IMR-90 (cell line): ENCODE results near the gene GNG11. TPM values are rescaled to one million over a fixed set of nuclear protein-coding genes. Genes with fewer than 3 reads are reported as not detected.
A peak's percentile ranks its signal among the peaks of the same experiment; 100 is the strongest.

Source experiments
- ATAC-seq: fragments of 200-7000 bp; cut with Tn5 transposase; 2 replicates; pipeline ENCODE4 v1.9.1; 2020; ENCODE audit warnings: low read depth, mild to moderate bottlenecking, moderate library complexity
- BruUV-seq: library from RNA; stranded (reverse); fragments of 400-500 nt; replicated peaks from 2 replicates; lab custom pipeline; 2021; lab: Mats Ljungman, UMichigan
- CTCF ChIA-PET: fragments of 300-600 bp; formaldehyde crosslinking; extraction: SDS; loops from one replicate; lab custom pipeline; 2021; ENCODE audit warnings: antibody characterized with exemption; lab: Yijun Ruan, JAX
- POLR2A ChIA-PET: fragments of 300-600 bp; sonication (Branson Sonifier 250); formaldehyde crosslinking; loops from one replicate; lab custom pipeline; 2022; ENCODE audit warnings: antibody characterized with exemption; ENCODE audit not compliant: unreplicated experiment; lab: Charles Lee
- DNase-seq: peaks from one replicate; pipeline ENCODE4 v3.0.0; 2013
- H2AFZ ChIP-seq: replicated peaks from 2 replicates; pipeline ENCODE3; 2013; ENCODE audit warnings: low read length, mild to moderate bottlenecking; ENCODE audit not compliant: poor library complexity
- H2AK5ac ChIP-seq: 2 replicates; pipeline ENCODE4 v1.6.1; 2013; ENCODE audit warnings: low read depth, low read length, inconsistent platforms
- H2AK9ac ChIP-seq: replicated peaks from 2 replicates; pipeline ENCODE3; 2013; ENCODE audit warnings: mild to moderate bottlenecking, low read depth, low read length, moderate library complexity; ENCODE audit not compliant: poor library complexity
- H2BK120ac ChIP-seq: 2 replicates; pipeline ENCODE4 v1.6.1; 2013; ENCODE audit warnings: low read depth, low read length, inconsistent platforms
- H2BK15ac ChIP-seq: 3 replicates; pipeline ENCODE4 v1.6.1; 2013; ENCODE audit warnings: low read depth, low read length, inconsistent platforms
- H2BK20ac ChIP-seq: 2 replicates; pipeline ENCODE4 v1.6.1; 2013; ENCODE audit warnings: low read depth, mild to moderate bottlenecking, inconsistent platforms, low read length, moderate library complexity
- H2BK5ac ChIP-seq: 2 replicates; pipeline ENCODE4 v1.6.1; 2013; ENCODE audit warnings: mild to moderate bottlenecking, low read depth, low read length, inconsistent platforms; ENCODE audit not compliant: poor library complexity, severe bottlenecking
- H3K14ac ChIP-seq: replicated peaks from 2 replicates; pipeline ENCODE4 v1.6.1; 2013; ENCODE audit warnings: low read depth, low read length, inconsistent platforms
- H3K18ac ChIP-seq: 2 replicates; pipeline ENCODE4 v1.6.1; 2013; ENCODE audit warnings: low read depth, low read length, control low read depth
- H3K23ac ChIP-seq: 2 replicates; pipeline ENCODE4 v1.6.1; 2013; ENCODE audit warnings: low read depth, low read length, inconsistent platforms
- H3K27ac ChIP-seq: 2 replicates; pipeline ENCODE4 v1.5.1; 2013; ENCODE audit warnings: mild to moderate bottlenecking, control low read depth, low read length; ENCODE audit not compliant: insufficient read depth
- H3K27me3 ChIP-seq: 2 replicates; pipeline ENCODE4 v1.6.1; 2013; ENCODE audit warnings: low read length; ENCODE audit not compliant: control insufficient read depth, insufficient read depth
- H3K36me3 ChIP-seq: 2 replicates; pipeline ENCODE4 v1.6.1; 2013; ENCODE audit warnings: low read length, mixed read lengths; ENCODE audit not compliant: control insufficient read depth, insufficient read depth
- H3K4ac ChIP-seq: 2 replicates; pipeline ENCODE4 v1.6.1; 2013; ENCODE audit warnings: low read depth, low read length, inconsistent platforms
- H3K4me1 ChIP-seq: 2 replicates; pipeline ENCODE4 v1.6.1; 2013; ENCODE audit warnings: low read length, mixed read lengths; ENCODE audit not compliant: control insufficient read depth, insufficient read depth
- H3K4me2 ChIP-seq: 2 replicates; pipeline ENCODE4 v1.6.1; 2013; ENCODE audit warnings: low read depth, mild to moderate bottlenecking, control low read depth, low read length, moderate library complexity
- H3K4me3 ChIP-seq: 2 replicates; pipeline ENCODE4 v1.5.1; 2013; ENCODE audit warnings: low read depth, mild to moderate bottlenecking, control low read depth, low read length, moderate library complexity; ENCODE audit not compliant: insufficient read depth
- H3K56ac ChIP-seq: 2 replicates; pipeline ENCODE4 v1.6.1; 2013; ENCODE audit warnings: low read length, inconsistent platforms; ENCODE audit not compliant: insufficient read depth; ENCODE audit errors: extremely low read depth
- H3K79me1 ChIP-seq, 2 experiments: 2 replicates each; pipeline ENCODE4 v1.6.1; 2013; ENCODE audit warnings: low read length in 2 of 2, inconsistent platforms in 1 of 2, low read depth in 1 of 2
- H3K9ac ChIP-seq: 2 replicates; pipeline ENCODE4 v1.6.1; 2013; ENCODE audit warnings: low read depth, low read length, control low read depth
- H3K9me1 ChIP-seq: 2 replicates; pipeline ENCODE4 v1.6.1; 2013; ENCODE audit warnings: low read length, inconsistent platforms; ENCODE audit not compliant: insufficient read depth
- H3K9me3 ChIP-seq: 2 replicates; pipeline ENCODE4 v1.6.1; 2013; ENCODE audit warnings: low read length; ENCODE audit not compliant: control insufficient read depth, insufficient read depth
- H4K20me1 ChIP-seq: 2 replicates; pipeline ENCODE4 v1.6.1; 2013; ENCODE audit warnings: low read length, inconsistent platforms; ENCODE audit not compliant: insufficient read depth
- H4K5ac ChIP-seq: 2 replicates; pipeline ENCODE4 v1.6.1; 2013; ENCODE audit warnings: mild to moderate bottlenecking, low read depth, low read length, control low read depth
- H4K8ac ChIP-seq, 2 experiments: 2 replicates each; pipeline ENCODE4 v1.6.1; 2013; ENCODE audit warnings: low read depth in 2 of 2, low read length in 2 of 2, control low read depth in 1 of 2, inconsistent platforms in 1 of 2
- H4K91ac ChIP-seq: 2 replicates; pipeline ENCODE4 v1.6.1; 2013; ENCODE audit warnings: low read depth, low read length, inconsistent platforms; ENCODE audit not compliant: insufficient read depth
- BHLHE40 ChIP-seq: fragments of 150-350 bp; IDR thresholded peaks from 2 replicates; pipeline ENCODE4 v1.6.1; 2016; ENCODE audit warnings: mild to moderate bottlenecking, low read depth, low read length
- MAFK ChIP-seq: IDR thresholded peaks from 2 replicates; pipeline ENCODE4 v1.6.1; 2012; ENCODE audit warnings: low read depth, low read length, improper control_type of control experiment
- MXI1 ChIP-seq: IDR thresholded peaks from 2 replicates; pipeline ENCODE4 v1.6.1; 2012; ENCODE audit warnings: low read depth, mild to moderate bottlenecking, low read length, moderate library complexity, borderline replicate concordance
- POLR2A ChIP-seq: IDR thresholded peaks from 2 replicates; pipeline ENCODE4 v1.6.1; 2012; ENCODE audit warnings: mild to moderate bottlenecking, low read depth, low read length
- dilution Hi-C: fragments of 300-500 bp; cut with HindIII; formaldehyde crosslinking; loops from one replicate; pipeline ENCODE4 v1.14.3; 2018; ENCODE audit warnings: low sequenced_read_pairs; ENCODE audit not compliant: unreplicated experiment
- in situ Hi-C: fragments of 300-500 bp; cut with MboI; formaldehyde crosslinking; loops from 3 replicates; pipeline ENCODE4 v1.14.3; 2019; ENCODE audit warnings: low sequenced_read_pairs, inconsistent platforms, mixed read lengths
- intact Hi-C: fragments of 100-400 bp; cut with micrococcal nuclease; formaldehyde crosslinking; loops from 2 replicates; pipeline ENCODE4 v1.10.0; 2022
- polyA plus RNA-seq, 3 experiments: library from polyadenylated mRNA; depleted of rRNA; stranded (reverse); fragments of >200 nt; gene quantifications; 2 replicates each; pipeline ENCODE4 v1.2.3, GENCODE V29; 2012; ENCODE audit warnings: low replicate concordance in 1 of 3
- total RNA-seq: library from RNA; depleted of rRNA; stranded (reverse); fragments of >200 nt; gene quantifications from 2 replicates; pipeline ENCODE4 v1.2.3, GENCODE V29; 2012
- TF ChIP-seq, protein P1 (sequence below): fragments of 150-350 bp; IDR thresholded peaks from 2 replicates; pipeline ENCODE4 v1.6.1; 2017; ENCODE audit warnings: mild to moderate bottlenecking, antibody characterized with exemption, low read length, low read depth

Gene GNG11
- total and polyA plus RNA-seq, 2 of the 4 experiments (the other 2 are of a cell fraction) = 6.1 to 10.5 TPM

DNA sequence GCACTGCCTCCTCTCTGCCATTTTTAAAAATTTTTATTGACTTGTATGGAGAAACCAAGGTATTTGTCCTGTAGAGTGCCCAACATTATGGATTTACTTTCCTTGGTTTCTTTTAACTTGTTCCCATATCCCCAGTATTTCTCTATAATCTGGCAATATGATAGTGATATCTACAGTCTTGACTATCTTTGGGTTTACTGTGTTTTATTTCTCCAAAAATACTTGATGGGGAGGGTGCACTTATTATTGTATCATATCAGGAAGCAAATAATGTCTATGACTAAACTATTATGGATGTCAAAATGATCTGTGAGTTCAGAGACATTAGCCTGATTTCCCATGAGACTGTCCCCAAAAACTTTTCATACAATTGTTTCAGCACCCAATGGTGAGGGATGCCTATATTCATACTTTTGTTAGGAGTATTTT, 37.6 kb upstream of the GNG11 start:
- in situ Hi-C loops = no loop called here
- no peak for DNase-seq
- Histone ChIP-seq H3K27me3 (no peaks in the 10 kb centered on the region), H2BK120ac (no peak overlapping the region), H3K27ac (no peak overlapping the region), H3K23ac (no peak overlapping the region), H3K18ac (no peak overlapping the region), H2AFZ (no peak overlapping the region), H4K91ac (no peak overlapping the region), H3K9me3 (peaks cover 2% of the 10 kb centered on the region; the same call in 1 of the 2 replicates), H3K4me1 (0 out of 2 replicates have a peak, but pooled peaks cover under 1% of the 10 kb centered on the region), H3K79me1 (no peaks in the 10 kb centered on the region), H3K36me3 (no peaks in the 10 kb centered on the region; the same call in 1 of the 2 replicates), H4K5ac (no peak overlapping the region), H2AK5ac (no peak overlapping the region), H2AK9ac (no peak overlapping the region), H4K8ac (no peak overlapping the region), H3K4me3 (no peak overlapping the region), H3K9ac (no peak overlapping the region), H4K20me1 (no peaks in the 10 kb centered on the region; the same call in 1 of the 2 replicates), H2BK15ac (no peak overlapping the region), H3K4ac (no peak overlapping the region), H3K56ac (no peak overlapping the region), H3K4me2 (no peak overlapping the region), H3K14ac (no peak overlapping the region), H2BK5ac (no peak overlapping the region), H3K9me1 (no peaks in the 10 kb centered on the region), H2BK20ac (no peak overlapping the region)
- intact Hi-C loops = no loop called here
- BruUV-seq = no TSS peak
- ChIA-PET POLR2A (no interaction called here), CTCF (no interaction called here)
- dilution Hi-C loops = no loop called here
- no peak for ATAC-seq
- TF ChIP-seq MAFK (no peak), BHLHE40 (no peak), POLR2A (peak; percentile 40), MXI1 (no peak)
- TF ChIP-seq, protein P1, sequence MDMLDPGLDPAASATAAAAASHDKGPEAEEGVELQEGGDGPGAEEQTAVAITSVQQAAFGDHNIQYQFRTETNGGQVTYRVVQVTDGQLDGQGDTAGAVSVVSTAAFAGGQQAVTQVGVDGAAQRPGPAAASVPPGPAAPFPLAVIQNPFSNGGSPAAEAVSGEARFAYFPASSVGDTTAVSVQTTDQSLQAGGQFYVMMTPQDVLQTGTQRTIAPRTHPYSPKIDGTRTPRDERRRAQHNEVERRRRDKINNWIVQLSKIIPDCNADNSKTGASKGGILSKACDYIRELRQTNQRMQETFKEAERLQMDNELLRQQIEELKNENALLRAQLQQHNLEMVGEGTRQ = no peak
